HEK293 (cell line): Measurements from ENCODE around the gene GAPVD1.

Experiments used
- GFI1B ChIP-seq: fragments of 450-650 bp; formaldehyde crosslinking; IDR thresholded peaks from 2 replicates; pipeline ENCODE4 v1.5.1; 2016; ENCODE audit warnings: missing biosample characterization, missing genetic modification characterization
- HOXD13 ChIP-seq: sonication (generic); formaldehyde crosslinking; IDR thresholded peaks from 2 replicates; pipeline ENCODE4 v1.8.0; 2022; ENCODE audit warnings: missing genetic modification reagents, borderline replicate concordance
- KLF10 ChIP-seq: fragments of 450-650 bp; IDR thresholded peaks from 2 replicates; pipeline ENCODE4 v1.5.1; 2018; ENCODE audit warnings: missing biosample characterization, mild to moderate bottlenecking, missing genetic modification characterization
- OSR2 ChIP-seq: fragments of 450-650 bp; formaldehyde crosslinking; IDR thresholded peaks from 2 replicates; pipeline ENCODE4 v1.5.1; 2016; ENCODE audit warnings: missing biosample characterization, missing genetic modification characterization
- SCRT2 ChIP-seq: fragments of 450-650 bp; formaldehyde crosslinking; IDR thresholded peaks from 2 replicates; pipeline ENCODE4 v1.5.1; 2016; ENCODE audit warnings: missing biosample characterization, missing genetic modification characterization
- YY1 ChIP-seq: fragments of 450-650 bp; formaldehyde crosslinking; IDR thresholded peaks from 2 replicates; pipeline ENCODE4 v1.5.1; 2018; ENCODE audit warnings: missing biosample characterization, missing genetic modification characterization
- ZBTB17 ChIP-seq: fragments of 450-650 bp; formaldehyde crosslinking; IDR thresholded peaks from 2 replicates; pipeline ENCODE4 v1.5.1; 2016; ENCODE audit warnings: missing biosample characterization, missing genetic modification characterization
- ZBTB7A ChIP-seq: fragments of 450-650 bp; formaldehyde crosslinking; IDR thresholded peaks from 2 replicates; pipeline ENCODE4 v1.5.1; 2016; ENCODE audit warnings: low read depth, missing biosample characterization, missing genetic modification characterization
- ZFHX2 ChIP-seq: fragments of 450-650 bp; formaldehyde crosslinking; conservative IDR thresholded peaks from 2 replicates; pipeline ENCODE4 v1.5.1; 2016; ENCODE audit warnings: missing biosample characterization, missing genetic modification characterization
- ZNF175 ChIP-seq: fragments of 450-650 bp; formaldehyde crosslinking; IDR thresholded peaks from 2 replicates; pipeline ENCODE4 v1.5.1; 2016; ENCODE audit warnings: missing biosample characterization, missing genetic modification characterization
- ZNF214 ChIP-seq: fragments of 450-650 bp; formaldehyde crosslinking; IDR thresholded peaks from 2 replicates; pipeline ENCODE4 v1.5.1; 2017; ENCODE audit warnings: missing biosample characterization, mild to moderate bottlenecking, missing genetic modification characterization, borderline replicate concordance
- ZNF274 ChIP-seq, 2 experiments: fragments of 200-500 bp in 1 of 2; fragments of 450-650 bp in 1 of 2; sonication (Bioruptor generic) in 1 of 2; formaldehyde crosslinking in 1 of 2; IDR thresholded peaks; 2 replicates each; pipeline versions ENCODE4 v1.5.1 to v1.6.1; 2014 to 2016; ENCODE audit warnings: borderline replicate concordance in 1 of 2, inconsistent platforms in 1 of 2, low read length in 1 of 2, missing biosample characterization in 1 of 2, missing genetic modification characterization in 1 of 2
- ZNF423 ChIP-seq: fragments of 450-650 bp; formaldehyde crosslinking; IDR thresholded peaks from 2 replicates; pipeline ENCODE4 v1.5.1; 2016; ENCODE audit warnings: missing biosample characterization, missing genetic modification characterization
- ZNF561 ChIP-seq: fragments of 450-650 bp; IDR thresholded peaks from 2 replicates; pipeline ENCODE4 v1.5.1; 2018; ENCODE audit warnings: missing biosample characterization, missing genetic modification characterization, borderline replicate concordance
- ZNF621 ChIP-seq: fragments of 450-650 bp; formaldehyde crosslinking; IDR thresholded peaks from 2 replicates; pipeline ENCODE4 v1.5.1; 2017; ENCODE audit warnings: missing biosample characterization, missing genetic modification characterization
- ZNF623 ChIP-seq: fragments of 450-650 bp; formaldehyde crosslinking; IDR thresholded peaks from 2 replicates; pipeline ENCODE4 v1.5.1; 2016; ENCODE audit warnings: missing biosample characterization, missing genetic modification characterization
- ZNF747 ChIP-seq: fragments of 450-650 bp; formaldehyde crosslinking; IDR thresholded peaks from 2 replicates; pipeline ENCODE4 v1.5.1; 2016; ENCODE audit warnings: missing biosample characterization, missing genetic modification characterization
- ZNF791 ChIP-seq: fragments of 450-650 bp; formaldehyde crosslinking; IDR thresholded peaks from 2 replicates; pipeline ENCODE4 v1.5.1; 2016; ENCODE audit warnings: missing biosample characterization, missing genetic modification characterization
- ZSCAN30 ChIP-seq: fragments of 450-650 bp; IDR thresholded peaks from 2 replicates; pipeline ENCODE4 v1.5.1; 2018; ENCODE audit warnings: missing biosample characterization, mild to moderate bottlenecking, missing genetic modification characterization, moderate library complexity
- TF ChIP-seq, protein P1 (sequence below): fragments of 450-650 bp; formaldehyde crosslinking; optimal IDR thresholded peaks from 2 replicates; pipeline ENCODE3; 2016; ENCODE audit warnings: missing biosample characterization, mild to moderate bottlenecking, missing genetic modification characterization
- TF ChIP-seq, protein P2 (sequence below): fragments of 450-650 bp; formaldehyde crosslinking; IDR thresholded peaks from 2 replicates; pipeline ENCODE4 v1.5.1; 2016; ENCODE audit warnings: missing biosample characterization, missing genetic modification characterization
- TF ChIP-seq, protein P3 (sequence below): fragments of 450-650 bp; formaldehyde crosslinking; IDR thresholded peaks from 2 replicates; pipeline ENCODE4 v1.5.1; 2017; ENCODE audit warnings: missing biosample characterization, missing genetic modification characterization
- TF ChIP-seq, protein P4 (sequence below): fragments of 450-650 bp; formaldehyde crosslinking; IDR thresholded peaks from 2 replicates; pipeline ENCODE4 v1.5.1; 2016; ENCODE audit warnings: missing biosample characterization, missing genetic modification characterization
- TF ChIP-seq, protein P5 (sequence below): fragments of 450-650 bp; formaldehyde crosslinking; IDR thresholded peaks from 2 replicates; pipeline ENCODE4 v1.5.1; 2017; ENCODE audit warnings: missing biosample characterization, missing genetic modification characterization
- TF ChIP-seq, protein P6 (sequence below): fragments of 450-650 bp; formaldehyde crosslinking; IDR thresholded peaks from 2 replicates; pipeline ENCODE4 v1.5.1; 2016; ENCODE audit warnings: missing biosample characterization, missing genetic modification characterization

The GAPVD1 gene

DNA sequence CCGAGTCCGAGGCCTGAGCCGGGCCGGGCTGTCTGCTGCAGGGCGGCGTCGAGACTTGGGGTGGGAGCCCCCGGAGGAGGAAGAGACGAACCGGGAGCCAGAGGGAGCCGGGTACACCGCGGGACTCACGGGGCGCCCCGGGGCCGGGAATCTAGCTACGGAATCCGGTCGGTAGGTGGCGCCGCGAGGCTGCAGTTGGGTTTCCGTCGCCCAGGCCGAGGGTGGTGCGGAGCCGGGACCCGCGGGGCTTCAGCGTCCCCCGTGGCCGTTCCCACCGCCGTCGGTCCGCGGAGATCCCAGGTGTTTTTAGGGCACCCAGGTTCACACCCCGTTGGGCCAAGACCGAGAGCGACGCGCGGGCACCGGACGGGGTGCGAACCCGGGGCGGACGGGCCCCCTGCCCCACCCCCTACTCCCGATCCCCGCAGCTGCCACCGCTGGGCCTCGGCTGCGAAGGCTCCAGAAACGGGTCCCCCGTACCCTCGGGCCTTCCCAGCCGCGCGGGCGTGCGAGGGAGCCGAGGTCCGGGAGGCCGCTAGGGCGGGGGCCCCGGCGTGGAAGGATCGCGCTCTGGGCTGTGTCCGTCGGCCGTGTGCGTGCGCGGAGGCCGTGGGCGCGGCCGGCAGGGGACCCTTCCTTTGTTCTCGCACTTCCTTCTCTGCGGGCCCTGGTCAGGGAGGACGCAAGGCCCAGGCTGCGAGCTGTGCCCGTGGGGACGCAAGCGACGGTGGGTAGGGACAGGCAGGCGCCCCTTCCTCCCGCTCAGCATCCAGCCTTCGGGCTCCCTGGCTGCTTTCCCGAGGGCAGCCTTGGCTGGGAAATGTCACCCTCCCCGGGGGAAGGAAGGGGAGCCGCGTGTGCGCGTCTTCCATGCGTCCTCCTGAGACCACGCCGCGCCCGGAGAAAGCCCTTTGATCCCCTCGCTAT, 146.6 kb downstream of the GAPVD1 start (continued):
- peak; percentile 58; the same call in 1 of the 2 replicates for TF ChIP-seq ZBTB7A
- no peak for TF ChIP-seq ZNF747 (tag by site-specific recombination)
- TF ChIP-seq HOXD13: no peak
- 0 out of 2 replicates have a peak, but pooled peaks have one; percentile 38 for TF ChIP-seq ZNF423 (tag by site-specific recombination)
- no peak for TF ChIP-seq ZNF214 (tag by site-specific recombination)
- TF ChIP-seq, protein P1, sequence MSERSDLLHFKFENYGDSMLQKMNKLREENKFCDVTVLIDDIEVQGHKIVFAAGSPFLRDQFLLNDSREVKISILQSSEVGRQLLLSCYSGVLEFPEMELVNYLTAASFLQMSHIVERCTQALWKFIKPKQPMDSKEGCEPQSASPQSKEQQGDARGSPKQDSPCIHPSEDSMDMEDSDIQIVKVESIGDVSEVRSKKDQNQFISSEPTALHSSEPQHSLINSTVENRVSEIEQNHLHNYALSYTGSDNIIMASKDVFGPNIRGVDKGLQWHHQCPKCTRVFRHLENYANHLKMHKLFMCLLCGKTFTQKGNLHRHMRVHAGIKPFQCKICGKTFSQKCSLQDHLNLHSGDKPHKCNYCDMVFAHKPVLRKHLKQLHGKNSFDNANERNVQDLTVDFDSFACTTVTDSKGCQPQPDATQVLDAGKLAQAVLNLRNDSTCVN: peak; percentile 69
- TF ChIP-seq, protein P2, sequence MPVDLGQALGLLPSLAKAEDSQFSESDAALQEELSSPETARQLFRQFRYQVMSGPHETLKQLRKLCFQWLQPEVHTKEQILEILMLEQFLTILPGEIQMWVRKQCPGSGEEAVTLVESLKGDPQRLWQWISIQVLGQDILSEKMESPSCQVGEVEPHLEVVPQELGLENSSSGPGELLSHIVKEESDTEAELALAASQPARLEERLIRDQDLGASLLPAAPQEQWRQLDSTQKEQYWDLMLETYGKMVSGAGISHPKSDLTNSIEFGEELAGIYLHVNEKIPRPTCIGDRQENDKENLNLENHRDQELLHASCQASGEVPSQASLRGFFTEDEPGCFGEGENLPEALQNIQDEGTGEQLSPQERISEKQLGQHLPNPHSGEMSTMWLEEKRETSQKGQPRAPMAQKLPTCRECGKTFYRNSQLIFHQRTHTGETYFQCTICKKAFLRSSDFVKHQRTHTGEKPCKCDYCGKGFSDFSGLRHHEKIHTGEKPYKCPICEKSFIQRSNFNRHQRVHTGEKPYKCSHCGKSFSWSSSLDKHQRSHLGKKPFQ: peak; percentile 88
- TF ChIP-seq ZNF175: no peak
- TF ChIP-seq ZNF274 (IDR thresholded peaks at IDR 0.05; ENCODE audit: low read length): no peak
- no peak for TF ChIP-seq ZNF274 (tag by site-specific recombination; IDR thresholded peaks at IDR 0.05; ENCODE audit: borderline replicate concordance)
- TF ChIP-seq ZNF791: no peak
- TF ChIP-seq, protein P3, sequence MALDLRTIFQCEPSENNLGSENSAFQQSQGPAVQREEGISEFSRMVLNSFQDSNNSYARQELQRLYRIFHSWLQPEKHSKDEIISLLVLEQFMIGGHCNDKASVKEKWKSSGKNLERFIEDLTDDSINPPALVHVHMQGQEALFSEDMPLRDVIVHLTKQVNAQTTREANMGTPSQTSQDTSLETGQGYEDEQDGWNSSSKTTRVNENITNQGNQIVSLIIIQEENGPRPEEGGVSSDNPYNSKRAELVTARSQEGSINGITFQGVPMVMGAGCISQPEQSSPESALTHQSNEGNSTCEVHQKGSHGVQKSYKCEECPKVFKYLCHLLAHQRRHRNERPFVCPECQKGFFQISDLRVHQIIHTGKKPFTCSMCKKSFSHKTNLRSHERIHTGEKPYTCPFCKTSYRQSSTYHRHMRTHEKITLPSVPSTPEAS (tag by site-specific recombination): no peak
- TF ChIP-seq YY1: no peak
- TF ChIP-seq, protein P4, sequence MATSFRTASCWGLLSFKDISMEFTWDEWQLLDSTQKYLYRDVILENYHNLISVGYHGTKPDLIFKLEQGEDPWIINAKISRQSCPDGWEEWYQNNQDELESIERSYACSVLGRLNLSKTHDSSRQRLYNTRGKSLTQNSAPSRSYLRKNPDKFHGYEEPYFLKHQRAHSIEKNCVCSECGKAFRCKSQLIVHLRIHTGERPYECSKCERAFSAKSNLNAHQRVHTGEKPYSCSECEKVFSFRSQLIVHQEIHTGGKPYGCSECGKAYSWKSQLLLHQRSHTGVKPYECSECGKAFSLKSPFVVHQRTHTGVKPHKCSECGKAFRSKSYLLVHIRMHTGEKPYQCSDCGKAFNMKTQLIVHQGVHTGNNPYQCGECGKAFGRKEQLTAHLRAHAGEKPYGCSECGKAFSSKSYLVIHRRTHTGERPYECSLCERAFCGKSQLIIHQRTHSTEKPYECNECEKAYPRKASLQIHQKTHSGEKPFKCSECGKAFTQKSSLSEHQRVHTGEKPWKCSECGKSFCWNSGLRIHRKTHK: no peak
- TF ChIP-seq OSR2: no peak
- TF ChIP-seq, protein P5, sequence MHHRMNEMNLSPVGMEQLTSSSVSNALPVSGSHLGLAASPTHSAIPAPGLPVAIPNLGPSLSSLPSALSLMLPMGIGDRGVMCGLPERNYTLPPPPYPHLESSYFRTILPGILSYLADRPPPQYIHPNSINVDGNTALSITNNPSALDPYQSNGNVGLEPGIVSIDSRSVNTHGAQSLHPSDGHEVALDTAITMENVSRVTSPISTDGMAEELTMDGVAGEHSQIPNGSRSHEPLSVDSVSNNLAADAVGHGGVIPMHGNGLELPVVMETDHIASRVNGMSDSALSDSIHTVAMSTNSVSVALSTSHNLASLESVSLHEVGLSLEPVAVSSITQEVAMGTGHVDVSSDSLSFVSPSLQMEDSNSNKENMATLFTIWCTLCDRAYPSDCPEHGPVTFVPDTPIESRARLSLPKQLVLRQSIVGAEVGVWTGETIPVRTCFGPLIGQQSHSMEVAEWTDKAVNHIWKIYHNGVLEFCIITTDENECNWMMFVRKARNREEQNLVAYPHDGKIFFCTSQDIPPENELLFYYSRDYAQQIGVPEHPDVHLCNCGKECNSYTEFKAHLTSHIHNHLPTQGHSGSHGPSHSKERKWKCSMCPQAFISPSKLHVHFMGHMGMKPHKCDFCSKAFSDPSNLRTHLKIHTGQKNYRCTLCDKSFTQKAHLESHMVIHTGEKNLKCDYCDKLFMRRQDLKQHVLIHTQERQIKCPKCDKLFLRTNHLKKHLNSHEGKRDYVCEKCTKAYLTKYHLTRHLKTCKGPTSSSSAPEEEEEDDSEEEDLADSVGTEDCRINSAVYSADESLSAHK: no peak
- TF ChIP-seq ZSCAN30 (tag by site-specific recombination): peak; percentile 51; the same call in 1 of the 2 replicates
- TF ChIP-seq SCRT2 (tag by site-specific recombination): no peak
- TF ChIP-seq ZNF621 (tag by site-specific recombination): no peak
- TF ChIP-seq GFI1B (tag by site-specific recombination): no peak
- no peak for TF ChIP-seq ZNF623 (tag by site-specific recombination)
- TF ChIP-seq, protein P6, sequence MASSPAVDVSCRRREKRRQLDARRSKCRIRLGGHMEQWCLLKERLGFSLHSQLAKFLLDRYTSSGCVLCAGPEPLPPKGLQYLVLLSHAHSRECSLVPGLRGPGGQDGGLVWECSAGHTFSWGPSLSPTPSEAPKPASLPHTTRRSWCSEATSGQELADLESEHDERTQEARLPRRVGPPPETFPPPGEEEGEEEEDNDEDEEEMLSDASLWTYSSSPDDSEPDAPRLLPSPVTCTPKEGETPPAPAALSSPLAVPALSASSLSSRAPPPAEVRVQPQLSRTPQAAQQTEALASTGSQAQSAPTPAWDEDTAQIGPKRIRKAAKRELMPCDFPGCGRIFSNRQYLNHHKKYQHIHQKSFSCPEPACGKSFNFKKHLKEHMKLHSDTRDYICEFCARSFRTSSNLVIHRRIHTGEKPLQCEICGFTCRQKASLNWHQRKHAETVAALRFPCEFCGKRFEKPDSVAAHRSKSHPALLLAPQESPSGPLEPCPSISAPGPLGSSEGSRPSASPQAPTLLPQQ (tag by site-specific recombination): no peak
- peak; percentile 46 for TF ChIP-seq ZFHX2
- no peak for TF ChIP-seq ZBTB17 (tag by site-specific recombination)
- TF ChIP-seq ZNF561: no peak
- TF ChIP-seq KLF10 (tag by site-specific recombination): no peak; the same call in 1 of the 2 replicates
